C4-2B (cell line): ENCODE data around the gene SULT1C3.

ENCODE experiments used
- ZFX ChIP-seq: fragments of 450-650 bp; IDR thresholded peaks from 2 replicates; pipeline ENCODE4 v1.6.1; 2017
- TF ChIP-seq, protein P1 (sequence below): fragments of 450-650 bp; conservative IDR thresholded peaks from 2 replicates; pipeline ENCODE4 v1.5.1; 2017; ENCODE audit warnings: mild to moderate bottlenecking

DNA sequence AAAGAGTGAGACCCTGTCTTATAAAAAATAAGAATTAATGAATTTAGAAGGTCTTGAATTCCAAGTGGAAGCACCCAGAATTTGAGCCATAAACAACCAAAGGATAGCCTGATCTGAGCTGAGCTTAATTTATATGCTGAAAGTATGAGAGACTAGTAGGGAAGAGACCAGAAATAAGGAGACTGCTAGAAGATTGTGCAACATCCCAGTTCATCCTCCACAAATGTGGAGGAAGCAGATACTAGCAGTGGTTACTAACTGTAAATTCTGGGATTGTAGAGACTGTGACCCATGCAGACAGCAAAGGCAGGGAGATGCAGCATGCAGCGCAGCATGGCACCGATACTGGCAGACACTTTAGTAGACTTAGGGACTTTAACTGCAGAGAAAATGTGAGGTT lies 47.4 kb downstream of the SULT1C3 start:
- TF ChIP-seq, protein P1, sequence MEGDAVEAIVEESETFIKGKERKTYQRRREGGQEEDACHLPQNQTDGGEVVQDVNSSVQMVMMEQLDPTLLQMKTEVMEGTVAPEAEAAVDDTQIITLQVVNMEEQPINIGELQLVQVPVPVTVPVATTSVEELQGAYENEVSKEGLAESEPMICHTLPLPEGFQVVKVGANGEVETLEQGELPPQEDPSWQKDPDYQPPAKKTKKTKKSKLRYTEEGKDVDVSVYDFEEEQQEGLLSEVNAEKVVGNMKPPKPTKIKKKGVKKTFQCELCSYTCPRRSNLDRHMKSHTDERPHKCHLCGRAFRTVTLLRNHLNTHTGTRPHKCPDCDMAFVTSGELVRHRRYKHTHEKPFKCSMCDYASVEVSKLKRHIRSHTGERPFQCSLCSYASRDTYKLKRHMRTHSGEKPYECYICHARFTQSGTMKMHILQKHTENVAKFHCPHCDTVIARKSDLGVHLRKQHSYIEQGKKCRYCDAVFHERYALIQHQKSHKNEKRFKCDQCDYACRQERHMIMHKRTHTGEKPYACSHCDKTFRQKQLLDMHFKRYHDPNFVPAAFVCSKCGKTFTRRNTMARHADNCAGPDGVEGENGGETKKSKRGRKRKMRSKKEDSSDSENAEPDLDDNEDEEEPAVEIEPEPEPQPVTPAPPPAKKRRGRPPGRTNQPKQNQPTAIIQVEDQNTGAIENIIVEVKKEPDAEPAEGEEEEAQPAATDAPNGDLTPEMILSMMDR, result no peak
- TF ChIP-seq ZFX, result no peak
